Left lung (tissue), 10 donors: ENCODE measurements around the gene MYL4. TPM values are rescaled to one million over a fixed set of nuclear protein-coding genes. Genes with fewer than 3 reads are reported as not detected.

Experiments
- ATAC-seq: fragments of 200-7000 bp; cut with Tn5 transposase; one replicate; pipeline ENCODE4 v1.9.1; 2020; ENCODE audit warnings: moderate library complexity
- DNase-seq, 4 donors: peaks; one replicate each; pipeline ENCODE4 v3.0.0-alpha.2; 2013 to 2020
- H3K27ac ChIP-seq, 2 donors: fragments of 200-600 bp; sonication (generic) in 1 of 2; one replicate each; pipeline versions ENCODE4 v1.5.0 to v1.8.0; 2020 to 2021
- H3K27me3 ChIP-seq, 2 donors: fragments of 200-600 bp; sonication (generic) in 1 of 2; one replicate each; pipeline versions ENCODE4 v1.5.0 to v1.8.0; 2020 to 2021
- H3K36me3 ChIP-seq, 2 donors: fragments of 200-600 bp; sonication (generic) in 1 of 2; one replicate each; pipeline versions ENCODE4 v1.5.0 to v1.8.0; 2020 to 2021
- H3K4me1 ChIP-seq, 2 donors: fragments of 200-600 bp; one replicate each; pipeline ENCODE4 v1.8.0; 2021
- H3K4me3 ChIP-seq, 2 donors: fragments of 200-600 bp; sonication (generic) in 1 of 2; one replicate each; pipeline versions ENCODE4 v1.5.0 to v1.8.0; 2020 to 2021; ENCODE audit warnings: mild to moderate bottlenecking in 1 of 2
- H3K9me3 ChIP-seq, 2 donors: fragments of 200-600 bp; sonication (generic) in 1 of 2; one replicate each; pipeline versions ENCODE4 v1.5.0 to v1.8.0; 2020 to 2021
- CTCF ChIP-seq, 2 donors: fragments of 200-600 bp; sonication (generic) in 1 of 2; IDR thresholded peaks; one replicate each; pipeline versions ENCODE4 v1.5.0 to v1.8.0; 2021; ENCODE audit warnings: antibody characterized with exemption in 2 of 2
- intact Hi-C, 2 donors: fragments of 100-400 bp; cut with DNase I; formaldehyde crosslinking; loops; one replicate each; pipeline versions ENCODE4 v1.11.2 to v1.14.2; 2022
- polyA plus RNA-seq, 6 donors: library from polyadenylated mRNA; unstranded; fragments of 120-200 nt; gene quantifications; one replicate each; pipeline ENCODE4 v1.2.1, GENCODE V29; 2013; ENCODE audit not compliant: insufficient read length in 6 of 6
- total RNA-seq, 2 donors: library from RNA; stranded (reverse); fragmentation: NEBNext Ultra II Directional; extraction: Animal tissue kit (Norgen Biotek cat#: 25700); gene quantifications; one replicate each; pipeline ENCODE4 v1.2.1, GENCODE V29; 2021
- donor health status: DM: no; HTN: yes; CAD: no.
- donor health status: DM: no; HTN: no; CAD: no.

The MYL4 gene
- total and polyA plus RNA-seq, 8 donors = 0.99 to 4.6 (median 2.7) TPM

GRCh38 chr17:47273245-47273644, 64.1 kb downstream of the MYL4 start:
- H3K27me3 ChIP-seq = no peaks in the 10 kb centered on the region
- peaks cover 30 to 36% of the 10 kb centered on the region in 2 donors for H3K4me1 ChIP-seq
- TF ChIP-seq CTCF (IDR thresholded peaks at IDR 0.05) = no peak
- H3K4me3 ChIP-seq = no peak overlapping the region
- H3K36me3 ChIP-seq = no peaks in the 10 kb centered on the region
- ATAC-seq = no peak
- intact Hi-C loops = no loop called here
- H3K27ac ChIP-seq = no peak overlapping the region
- no peak for DNase-seq
- no peaks in the 10 kb centered on the region for H3K9me3 ChIP-seq

Other genes starting within 250 kb of the MYL4 start
- gene RPRML, start 230.1 kb upstream of the MYL4 start, total RNA-seq = not detected
- gene RPRML, start 230.1 kb upstream of the MYL4 start, polyA plus RNA-seq = not detected
- gene CDC27, start 20.1 kb upstream of the MYL4 start, total RNA-seq = 10 to 100 TPM; 84.0 to 85.1 TPM
- 10 to 100 TPM; 59.3 to 66.4 (median 60.5) TPM for gene CDC27, start 20.1 kb upstream of the MYL4 start, polyA plus RNA-seq
- gene ITGB3, start 44.5 kb downstream of the MYL4 start, total RNA-seq = 10 to 100 TPM in 1 of 2 donors, 1 to 10 TPM in 1; 9.4 to 10.9 TPM
- gene ITGB3, start 44.5 kb downstream of the MYL4 start, polyA plus RNA-seq = 10 to 100 TPM in 5 of 6 donors, 1 to 10 TPM in 1; 10.0 to 12.0 (median 10.6) TPM
- gene EFCAB13, start 114.6 kb downstream of the MYL4 start, total RNA-seq = 10 to 100 TPM in 1 of 2 donors, 1 to 10 TPM in 1; 7.4 to 10.3 TPM
- 10 to 100 TPM in 3 of 6 donors, 1 to 10 TPM in 3; 7.5 to 13.0 (median 10.0) TPM for gene EFCAB13, start 114.6 kb downstream of the MYL4 start, polyA plus RNA-seq